C4-2B (cell line): ENCODE results near the gene ZIC2.

Source experiments
- ZFX ChIP-seq: fragments of 450-650 bp; IDR thresholded peaks from 2 replicates; pipeline ENCODE4 v1.6.1; 2017
- TF ChIP-seq, protein P1 (sequence below): fragments of 450-650 bp; conservative IDR thresholded peaks from 2 replicates; pipeline ENCODE4 v1.5.1; 2017; ENCODE audit warnings: mild to moderate bottlenecking

DNA sequence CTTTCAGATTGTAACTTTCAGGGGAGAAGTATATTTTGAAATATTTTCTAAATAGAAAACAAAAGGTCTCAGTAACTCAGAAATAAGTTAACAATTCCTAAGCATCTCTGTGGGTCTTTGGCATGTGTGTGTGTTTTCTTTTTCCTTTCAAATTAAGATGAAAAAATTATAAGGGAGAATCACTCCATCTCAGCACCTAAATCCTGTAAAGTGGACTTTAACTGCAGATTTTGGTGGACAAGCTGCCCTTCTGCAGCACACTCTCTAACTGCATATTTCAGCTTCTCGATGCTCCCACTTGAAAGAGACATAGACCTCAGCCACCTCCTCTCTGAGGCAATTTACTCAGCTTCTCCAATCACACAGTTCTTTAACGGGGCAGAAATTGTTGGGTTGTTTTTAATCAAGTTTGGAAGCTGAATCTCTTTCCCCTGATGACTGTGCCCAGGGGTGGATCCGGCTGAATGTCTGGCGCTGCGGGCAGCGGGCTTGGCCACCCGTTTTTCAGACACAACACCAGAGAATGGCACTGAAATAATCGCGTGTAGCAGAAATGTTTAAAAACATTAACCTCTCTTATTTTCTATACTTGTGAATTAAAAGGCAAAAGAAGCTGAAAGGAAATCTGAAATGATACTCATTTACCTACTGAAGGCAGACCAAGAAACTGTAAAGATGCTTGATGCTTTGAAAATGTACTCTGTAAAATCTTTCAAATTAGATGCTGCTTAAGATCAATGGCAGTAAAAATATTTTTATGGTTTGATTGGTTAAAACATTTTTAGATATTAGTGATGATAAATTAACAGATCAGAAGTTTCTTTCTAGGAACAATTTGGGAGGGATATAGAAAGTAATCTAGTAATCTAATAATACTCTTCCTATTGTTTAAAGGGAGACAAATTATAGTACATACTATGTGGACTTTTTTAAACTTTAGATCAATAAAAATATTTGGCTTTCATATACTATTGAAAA lies 12.4 kb downstream of the ZIC2 start:
- TF ChIP-seq, protein P1, sequence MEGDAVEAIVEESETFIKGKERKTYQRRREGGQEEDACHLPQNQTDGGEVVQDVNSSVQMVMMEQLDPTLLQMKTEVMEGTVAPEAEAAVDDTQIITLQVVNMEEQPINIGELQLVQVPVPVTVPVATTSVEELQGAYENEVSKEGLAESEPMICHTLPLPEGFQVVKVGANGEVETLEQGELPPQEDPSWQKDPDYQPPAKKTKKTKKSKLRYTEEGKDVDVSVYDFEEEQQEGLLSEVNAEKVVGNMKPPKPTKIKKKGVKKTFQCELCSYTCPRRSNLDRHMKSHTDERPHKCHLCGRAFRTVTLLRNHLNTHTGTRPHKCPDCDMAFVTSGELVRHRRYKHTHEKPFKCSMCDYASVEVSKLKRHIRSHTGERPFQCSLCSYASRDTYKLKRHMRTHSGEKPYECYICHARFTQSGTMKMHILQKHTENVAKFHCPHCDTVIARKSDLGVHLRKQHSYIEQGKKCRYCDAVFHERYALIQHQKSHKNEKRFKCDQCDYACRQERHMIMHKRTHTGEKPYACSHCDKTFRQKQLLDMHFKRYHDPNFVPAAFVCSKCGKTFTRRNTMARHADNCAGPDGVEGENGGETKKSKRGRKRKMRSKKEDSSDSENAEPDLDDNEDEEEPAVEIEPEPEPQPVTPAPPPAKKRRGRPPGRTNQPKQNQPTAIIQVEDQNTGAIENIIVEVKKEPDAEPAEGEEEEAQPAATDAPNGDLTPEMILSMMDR: no peak
- TF ChIP-seq ZFX: no peak
